SKM-1 (cell line): ENCODE results near the gene RBM20.
"Not testable (repeated sequence)": the region's sequence is repeated elsewhere in the genome, so short reads cannot be mapped to it uniquely, and the experiment has no call there.

Source experiments
- DNase-seq: peaks from one replicate; lab custom pipeline; 2025; ENCODE audit not compliant: unreplicated experiment; lab: John Stamatoyannopoulos, UW

Gene RBM20

DNA sequence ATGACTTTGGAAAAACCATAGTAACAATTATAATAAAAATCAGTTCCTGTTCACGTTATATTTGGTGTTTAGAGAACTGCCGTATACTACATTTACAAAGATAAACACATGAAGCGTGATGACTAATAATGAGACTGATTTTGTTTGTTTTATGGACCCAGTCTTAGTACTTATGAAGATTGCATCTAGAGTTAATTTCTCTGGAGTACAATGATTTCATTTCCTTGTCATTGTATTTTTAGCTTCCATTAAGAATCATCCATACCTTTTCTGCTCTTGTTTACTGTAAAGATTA lies 2.9 kb downstream of the RBM20 start:
- DNase-seq = no peak

GRCh38 chr10:110648692-110649346 lies 4.7 kb downstream of the RBM20 start:
- DNase-seq = no peak

DNA sequence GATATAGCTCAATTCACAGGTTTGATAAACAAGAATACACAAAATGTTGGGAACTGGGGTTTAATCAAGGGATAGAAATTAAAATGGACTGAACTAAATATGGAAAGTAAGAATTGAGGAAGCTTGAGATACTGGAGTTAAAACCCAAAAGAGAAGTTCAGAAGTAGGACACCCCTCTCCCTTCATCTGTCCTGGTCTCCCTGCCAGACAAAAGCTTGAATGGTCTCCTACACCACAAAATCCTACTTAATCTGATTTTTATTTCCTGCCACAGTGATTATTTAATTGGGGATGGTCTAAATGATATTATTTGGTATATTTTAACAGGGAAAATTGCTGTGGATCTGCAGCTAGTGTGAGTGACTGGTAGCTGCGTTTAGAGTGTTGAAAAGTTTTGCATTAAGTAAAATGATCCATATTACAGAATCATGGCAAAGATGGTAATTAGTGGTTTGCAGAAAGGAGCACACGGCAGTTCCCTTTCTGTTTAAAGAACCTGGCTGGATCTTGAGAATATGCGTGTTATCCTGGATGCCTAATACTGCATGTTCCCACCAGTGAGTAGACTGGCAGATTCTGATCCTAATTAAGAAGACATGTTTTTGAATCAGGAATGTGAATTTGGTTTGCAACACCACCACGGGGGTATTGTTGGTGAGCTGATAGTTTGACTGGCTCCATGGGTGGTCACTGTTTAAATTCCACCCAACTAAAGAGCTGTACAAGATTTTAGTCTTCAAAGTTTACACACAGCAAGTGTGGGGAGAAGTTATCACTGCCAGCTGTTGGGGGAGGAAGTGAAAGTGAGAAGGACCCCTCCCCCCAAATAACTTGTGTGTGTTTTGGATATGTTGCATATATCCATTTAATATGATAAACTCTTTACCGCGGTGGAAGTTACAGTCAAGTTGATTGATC lies 5.5 kb downstream of the RBM20 start:
- no peak for DNase-seq

GRCh38 chr10:110650265-110650668 lies 6.1 kb downstream of the RBM20 start:
- no peak for DNase-seq

DNA sequence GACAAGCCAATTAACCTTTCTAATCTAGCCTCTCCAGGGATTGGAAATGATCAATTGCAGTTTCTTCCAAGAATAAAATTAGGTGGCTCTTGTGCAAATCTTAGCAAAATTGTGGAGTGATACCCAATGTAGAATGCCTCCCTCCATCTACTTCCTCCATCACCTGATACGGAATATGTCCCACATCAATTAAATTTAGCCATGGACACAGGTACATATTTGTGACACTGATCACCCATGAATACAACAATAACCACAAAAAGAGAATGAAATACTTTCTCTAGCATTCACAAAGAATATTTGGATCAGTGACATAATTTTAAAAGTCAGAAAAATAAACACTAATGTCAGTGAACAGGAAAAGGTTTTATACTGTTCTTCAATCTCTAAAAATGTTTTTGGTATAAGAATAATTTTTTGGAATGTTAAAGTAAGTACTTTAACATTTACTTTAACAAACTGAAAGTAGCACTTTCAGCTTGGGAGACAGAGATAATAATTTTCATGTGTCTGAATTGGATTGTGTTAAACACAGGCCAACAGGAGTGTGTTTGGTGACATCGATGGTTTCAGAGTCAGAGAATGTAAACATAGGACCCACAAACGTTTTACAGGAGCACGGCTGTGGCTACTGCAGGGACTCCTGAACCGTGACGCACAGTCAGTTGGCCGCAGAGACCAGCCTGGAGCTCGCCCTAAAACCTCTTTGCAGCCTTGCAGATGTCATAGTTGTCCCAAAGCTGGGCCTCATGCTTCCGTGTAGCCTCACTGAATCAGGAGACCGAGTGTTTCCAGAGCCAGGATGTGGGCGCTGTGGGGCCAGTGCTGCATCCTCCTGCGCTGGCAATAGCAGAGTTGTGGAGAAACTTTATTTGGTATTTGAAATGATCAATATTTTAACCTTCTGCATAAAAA lies 7.2 kb downstream of the RBM20 start:
- no peak for DNase-seq

DNA sequence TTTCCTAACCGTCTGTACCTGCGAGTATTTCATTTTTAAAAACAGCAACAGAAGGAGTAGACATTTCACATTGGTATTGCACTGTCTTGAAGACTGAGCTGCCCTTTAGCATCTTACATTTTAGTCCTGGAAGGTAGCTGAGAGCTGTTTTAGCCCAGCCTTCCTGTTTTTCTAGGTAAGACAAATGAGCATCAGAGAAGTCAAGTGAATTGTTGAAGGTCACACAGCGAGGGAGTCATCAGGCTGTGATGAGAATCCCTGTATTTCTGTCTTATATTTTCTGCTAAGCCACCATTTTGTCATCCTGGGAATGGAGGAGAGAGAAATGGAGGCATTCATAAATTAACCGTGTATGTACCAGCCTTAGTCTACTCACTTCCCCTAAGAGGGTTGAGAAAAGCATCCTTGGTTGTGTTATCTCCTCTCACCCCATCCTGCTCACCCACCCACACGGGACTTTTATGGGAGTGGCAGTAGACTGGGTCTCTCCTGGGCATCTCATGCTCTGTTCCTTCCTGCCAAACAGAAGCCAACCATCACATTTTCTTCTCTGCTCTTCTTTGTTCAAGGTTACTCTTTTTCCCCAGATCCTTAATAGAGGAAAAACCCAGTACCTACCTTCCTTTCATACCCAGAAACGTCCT lies 8.5 kb downstream of the RBM20 start:
- DNase-seq = no peak

DNA sequence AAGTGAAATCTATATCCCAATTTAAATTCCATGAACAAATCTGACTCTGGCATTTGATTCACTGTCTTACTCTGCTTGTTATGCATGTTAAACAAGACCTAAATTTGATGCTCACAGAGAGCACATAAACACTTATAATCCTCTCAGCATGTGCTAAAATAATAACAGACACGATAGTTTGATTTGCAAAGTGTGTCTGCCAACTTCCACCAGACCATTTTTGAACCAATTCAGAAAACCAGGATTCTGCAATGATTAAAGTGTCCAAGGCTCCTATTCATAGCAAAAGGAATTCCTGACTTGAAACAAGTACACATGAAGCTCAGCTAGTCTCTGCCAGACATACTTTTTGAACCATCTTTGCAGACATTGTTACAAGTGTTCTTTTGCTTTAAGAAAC lies 11.2 kb downstream of the RBM20 start:
- no peak for DNase-seq

DNA sequence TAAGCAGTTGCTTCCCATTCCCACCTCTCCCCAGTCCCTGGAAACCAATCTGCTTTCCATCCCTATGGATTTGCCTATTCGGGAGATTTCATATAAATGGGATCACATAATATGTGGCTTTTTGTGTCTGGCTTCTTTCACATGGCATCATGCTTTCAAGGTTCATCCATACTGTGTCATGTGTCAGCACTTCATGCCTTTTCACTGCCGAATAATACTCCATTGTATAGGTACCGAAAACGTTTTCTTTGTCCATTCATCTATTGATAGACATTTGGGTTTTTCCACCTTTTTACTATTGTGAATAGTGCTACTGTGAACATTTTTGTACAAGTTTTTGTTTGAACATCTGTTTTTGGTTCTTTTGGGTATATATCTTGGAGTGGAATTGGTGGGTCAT lies 12.5 kb downstream of the RBM20 start:
- DNase-seq = no peak

DNA sequence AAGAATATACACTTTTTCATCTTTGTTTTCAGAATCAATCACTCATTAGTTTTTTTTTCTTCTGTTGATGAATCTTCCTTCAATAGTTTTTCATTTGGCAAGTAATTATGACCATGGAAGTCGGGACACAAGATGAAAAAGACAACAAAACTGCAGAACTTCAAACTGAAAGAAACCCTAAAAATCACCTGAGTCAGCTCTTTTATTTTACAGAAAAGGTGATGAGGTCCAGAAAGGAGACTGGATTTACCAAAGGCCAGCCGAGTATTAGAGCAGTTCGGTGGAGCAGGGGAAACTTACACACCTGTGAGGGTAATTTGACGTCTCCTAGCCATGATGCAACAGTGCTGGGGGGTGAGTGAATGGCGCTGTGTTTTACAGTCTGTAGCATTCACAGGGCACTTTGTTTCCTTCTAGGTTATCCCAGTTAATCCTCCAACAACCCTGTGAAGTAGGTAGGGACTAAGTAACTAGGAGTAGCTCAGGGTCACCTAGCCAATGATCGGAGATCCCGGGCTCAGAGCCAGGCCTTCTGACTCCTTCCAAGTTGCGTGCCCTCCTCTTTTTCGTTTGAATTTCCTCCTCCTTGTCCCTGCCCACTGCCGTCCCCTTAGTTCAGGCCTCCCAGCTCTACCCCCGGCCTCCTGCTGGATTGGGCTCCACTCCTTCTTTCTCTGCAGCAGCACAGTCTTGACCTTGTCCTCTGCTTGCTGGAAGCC lies 14.0 kb downstream of the RBM20 start:
- DNase-seq = no peak

- DNase-seq = no peak
Observed at GRCh38 chr10:110659558-110659957, 15.4 kb downstream of the RBM20 start.

- DNase-seq = not testable (repeated sequence)
Observed at GRCh38 chr10:110660289-110660688, 16.2 kb downstream of the RBM20 start.

- no peak for DNase-seq
Observed at GRCh38 chr10:110661292-110661691, 17.2 kb downstream of the RBM20 start.

DNA sequence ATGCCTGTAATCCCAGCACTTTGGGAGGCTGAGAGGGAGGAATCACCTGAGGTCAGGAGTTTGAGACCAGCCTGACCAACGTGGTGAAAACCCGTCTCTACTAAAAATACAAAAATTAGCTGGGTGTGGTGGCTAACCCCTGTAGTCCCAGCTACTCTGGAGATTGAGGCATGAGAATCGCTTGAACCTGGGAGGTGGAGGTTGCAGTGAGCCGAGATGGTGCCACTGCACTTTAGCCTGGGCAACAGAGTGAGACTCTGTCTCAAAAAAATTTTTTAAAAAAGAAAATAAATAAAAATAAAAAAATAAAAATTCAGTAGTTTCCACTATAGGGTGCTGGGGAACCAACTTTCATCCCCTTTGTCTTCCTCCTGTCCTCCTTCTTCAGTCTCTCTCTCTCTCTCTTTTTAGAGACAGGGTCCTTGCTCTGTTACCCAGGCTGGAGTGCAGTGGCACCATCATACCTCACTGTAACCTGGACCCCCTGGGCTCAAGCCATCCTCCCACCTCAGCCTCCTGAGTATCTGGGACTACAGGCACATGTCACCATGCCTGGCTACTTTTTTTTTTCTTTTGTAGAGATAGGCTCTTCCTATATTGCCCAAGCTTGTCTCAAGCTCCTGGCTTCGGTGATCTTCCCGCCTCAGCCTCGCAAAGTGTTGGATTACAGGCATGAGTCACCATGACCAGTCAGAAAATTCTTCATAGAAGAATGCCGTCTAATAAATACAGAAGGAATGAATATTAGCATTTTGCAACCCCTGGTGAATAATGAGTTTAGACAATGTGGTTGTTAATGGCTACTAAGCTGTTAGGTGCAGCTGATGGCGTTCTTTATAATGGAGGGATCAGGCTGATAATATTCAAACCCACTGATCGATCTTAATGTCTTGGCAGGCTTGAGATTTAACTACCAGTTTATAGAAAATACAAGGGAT lies 20.6 kb downstream of the RBM20 start:
- DNase-seq = no peak

GRCh38 chr10:110666259-110666658 lies 22.1 kb downstream of the RBM20 start:
- not testable (repeated sequence) for DNase-seq

DNA sequence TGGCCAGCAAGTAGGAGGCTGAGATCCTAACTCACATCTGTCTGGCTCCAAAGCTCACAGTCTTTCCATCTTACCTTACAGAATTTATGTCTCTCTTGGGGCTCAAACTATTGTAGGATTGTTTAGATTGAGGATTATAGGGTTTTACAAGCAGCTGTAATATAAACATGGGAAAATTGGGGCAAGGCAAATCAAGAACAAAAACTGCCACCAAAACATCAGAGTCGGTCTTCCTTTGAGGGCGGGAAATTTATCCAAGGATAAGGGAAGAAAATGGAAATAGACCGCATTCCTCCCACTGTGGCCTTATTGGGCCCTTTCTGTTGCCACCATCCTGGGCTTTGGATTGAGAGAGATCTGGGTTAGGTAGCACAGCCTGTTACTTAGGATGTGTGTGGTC lies 22.5 kb downstream of the RBM20 start:
- no peak for DNase-seq

- DNase-seq = no peak
Observed at GRCh38 chr10:110667620-110668343, 23.6 kb downstream of the RBM20 start.

- DNase-seq = no peak
Observed at GRCh38 chr10:110668443-110668842, 24.3 kb downstream of the RBM20 start.

- DNase-seq = no peak
Observed at GRCh38 chr10:110670335-110670734, 26.2 kb downstream of the RBM20 start.
